ENCODE data around the gene GPAM.

Gene GPAM

DNA sequence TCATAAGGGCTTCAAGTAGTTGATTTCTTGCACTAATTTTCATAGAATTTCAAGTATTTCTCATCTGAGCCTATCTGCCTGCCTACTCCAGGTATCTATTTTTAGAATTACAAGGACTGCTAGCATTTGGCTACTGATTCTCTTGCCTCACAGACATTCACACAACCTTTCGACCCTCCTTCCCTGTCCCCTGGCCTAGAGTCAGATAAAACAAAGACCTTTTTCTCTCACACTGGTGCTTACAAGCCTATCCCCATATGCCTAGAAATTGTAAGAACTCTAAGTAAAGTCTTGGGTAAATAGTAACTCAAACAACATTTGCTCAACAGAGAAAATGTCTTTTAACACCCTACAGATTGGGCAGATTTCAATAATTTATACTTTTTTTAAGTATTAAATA lies 6.3 kb downstream of the GPAM start:
- DNase-seq: no peak

GRCh38 chr10:112176543-112176942 lies 7.0 kb downstream of the GPAM start:
- DNase-seq: no peak

GRCh38 chr10:112175409-112175808 lies 8.2 kb downstream of the GPAM start:
- DNase-seq: no peak

DNA sequence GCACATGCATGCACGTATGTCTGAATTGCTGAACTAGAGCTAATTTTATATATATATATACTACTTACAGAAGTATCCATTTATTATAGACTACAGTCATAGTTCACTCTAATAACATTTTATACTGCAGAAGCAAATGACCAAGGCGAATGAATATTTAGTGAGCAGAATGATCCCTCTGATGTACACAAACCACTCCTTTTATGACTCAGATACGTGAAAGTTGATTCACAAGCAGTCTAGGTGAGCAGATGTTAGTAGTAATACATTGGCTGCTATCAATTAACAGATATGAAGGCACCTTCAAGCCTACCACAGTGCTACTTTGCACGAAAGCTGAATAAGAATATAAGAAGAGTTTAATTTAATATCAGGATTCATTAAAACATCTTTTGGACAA lies 10.4 kb downstream of the GPAM start:
- DNase-seq: no peak

DNA sequence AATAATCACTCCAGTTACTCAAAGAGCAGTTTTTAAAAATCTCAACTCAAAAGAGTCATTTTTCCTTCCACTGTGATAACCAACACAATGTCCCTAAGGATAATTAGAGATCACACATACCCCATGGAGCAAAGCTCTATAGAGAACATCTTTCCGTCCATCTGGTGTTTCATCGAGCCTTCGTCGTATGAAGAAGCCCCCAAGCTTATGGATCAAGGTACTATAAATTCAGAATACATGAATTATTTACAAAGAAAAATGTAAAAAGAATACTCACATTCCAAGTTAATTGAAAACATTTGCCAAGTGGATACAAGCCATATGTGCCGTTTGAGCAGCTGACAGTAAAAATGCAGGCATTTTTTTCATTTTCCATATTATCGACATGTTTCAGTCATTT lies 14.8 kb downstream of the GPAM start:
- no peak for DNase-seq

DNA sequence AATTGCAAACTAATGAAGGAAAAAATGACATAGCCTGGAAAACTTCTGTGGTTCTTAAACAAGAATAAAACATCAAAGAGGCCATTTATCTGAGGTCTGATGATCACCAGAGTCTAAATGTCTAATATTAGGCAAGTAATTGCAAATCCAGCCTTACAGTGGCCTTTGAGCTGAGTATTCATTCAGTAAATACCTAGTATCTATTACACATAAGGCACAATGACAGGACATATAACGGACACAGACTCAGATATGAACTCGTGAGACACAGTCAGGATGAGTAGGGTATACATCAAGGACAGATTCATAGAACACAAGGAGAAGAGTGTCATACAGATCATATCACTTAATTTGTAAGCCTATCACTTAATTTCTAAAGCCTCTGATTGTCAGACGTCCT lies 16.8 kb downstream of the GPAM start:
- DNase-seq: no peak

GRCh38 chr10:112161757-112162518 lies 21.6 kb downstream of the GPAM start:
- no peak for DNase-seq

- DNase-seq: no peak
Measured at GRCh38 chr10:112160834-112161233, 22.7 kb downstream of the GPAM start.

DNA sequence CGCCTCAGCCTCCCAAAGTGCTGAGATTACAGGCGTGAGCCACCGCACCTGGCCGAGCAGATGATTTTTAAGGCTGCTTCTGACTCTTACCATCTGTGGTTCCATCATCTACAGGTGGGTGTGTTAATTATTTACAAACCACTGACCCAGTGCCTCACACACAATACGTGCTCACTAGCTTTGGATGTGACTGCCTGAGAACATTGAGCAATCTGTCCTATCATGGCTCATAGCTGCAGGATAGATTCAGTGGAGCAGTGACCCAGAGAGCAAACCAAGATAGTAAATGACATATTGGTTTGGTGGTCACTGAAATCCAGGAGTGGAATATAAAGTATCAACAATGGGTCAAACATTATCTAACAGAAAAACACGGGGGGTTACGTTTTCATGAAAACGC lies 24.1 kb downstream of the GPAM start:
- DNase-seq: no peak

DNA sequence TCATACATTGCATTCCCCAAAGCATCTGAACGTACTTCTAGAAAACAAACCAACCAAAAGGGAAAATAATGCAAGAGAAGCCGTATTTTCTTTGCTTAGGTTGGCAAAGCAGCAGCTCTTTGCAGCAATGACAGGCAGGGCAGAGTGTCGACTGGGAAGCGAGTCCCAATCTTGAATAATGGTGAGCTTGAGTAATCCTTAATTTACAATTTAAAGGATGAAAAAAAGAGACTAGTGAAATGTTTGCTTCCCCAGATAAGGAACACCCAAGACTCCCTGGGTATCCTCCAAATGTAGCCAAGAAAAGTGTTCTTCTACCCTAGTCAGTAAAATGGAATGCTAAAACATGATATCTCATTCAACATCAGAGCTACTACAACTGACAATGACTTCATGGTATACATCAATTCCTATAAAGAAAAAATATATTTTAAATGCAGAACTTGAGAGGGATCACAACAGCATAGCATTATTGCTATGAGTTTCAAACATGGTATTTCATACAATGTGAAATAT lies 32.0 kb downstream of the GPAM start:
- no peak for DNase-seq

- no peak for DNase-seq
Measured at GRCh38 chr10:112148331-112148730, 35.2 kb downstream of the GPAM start.

- DNase-seq: no peak
Measured at GRCh38 chr10:112146799-112147198, 36.8 kb downstream of the GPAM start.

DNA sequence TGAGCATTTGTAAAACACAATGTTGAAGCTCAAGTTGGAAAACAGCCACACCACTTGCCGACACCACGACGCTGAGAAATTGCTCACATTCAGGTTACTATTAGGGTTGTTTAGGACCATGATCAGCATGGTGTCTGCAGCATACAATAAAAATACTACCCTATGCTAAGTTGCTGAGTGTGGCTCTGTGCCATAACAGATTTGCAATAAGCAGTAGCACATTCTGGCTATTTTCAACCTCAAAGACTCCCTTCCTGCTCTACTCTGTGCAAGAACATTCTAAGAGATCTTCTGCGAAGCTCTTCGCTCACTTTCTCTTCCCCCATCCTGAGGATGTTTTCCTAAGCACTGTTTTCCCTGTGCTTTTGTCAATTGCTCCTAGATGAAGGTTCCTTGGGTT lies 38.3 kb downstream of the GPAM start:
- no peak for DNase-seq

- no peak for DNase-seq
Measured at GRCh38 chr10:112143420-112143819, 40.1 kb downstream of the GPAM start.

DNA sequence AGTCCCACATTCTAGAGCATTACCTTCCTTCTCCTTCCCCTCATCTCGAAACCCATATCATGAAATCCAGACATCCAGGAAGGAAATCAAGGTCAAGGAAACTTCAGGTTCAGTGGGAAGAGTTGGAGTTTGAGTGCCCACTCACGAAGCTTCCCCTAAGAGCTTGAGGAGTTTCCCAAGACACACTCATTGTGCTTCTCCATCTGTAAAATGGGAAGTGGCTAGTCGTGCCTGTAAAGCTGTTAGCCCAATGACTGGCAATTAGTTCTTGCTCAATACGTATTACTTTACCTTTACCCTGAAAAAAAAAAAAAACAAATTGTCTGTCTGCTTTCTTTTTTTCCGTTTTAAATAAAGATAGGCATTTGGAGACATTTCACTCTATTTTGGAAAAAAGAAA lies 42.3 kb downstream of the GPAM start:
- DNase-seq: no peak

GRCh38 chr10:112140110-112140970 lies 43.2 kb downstream of the GPAM start:
- DNase-seq: peak; percentile 68

- DNase-seq: no peak
Measured at GRCh38 chr10:112139176-112139575, 44.4 kb downstream of the GPAM start.

DNA sequence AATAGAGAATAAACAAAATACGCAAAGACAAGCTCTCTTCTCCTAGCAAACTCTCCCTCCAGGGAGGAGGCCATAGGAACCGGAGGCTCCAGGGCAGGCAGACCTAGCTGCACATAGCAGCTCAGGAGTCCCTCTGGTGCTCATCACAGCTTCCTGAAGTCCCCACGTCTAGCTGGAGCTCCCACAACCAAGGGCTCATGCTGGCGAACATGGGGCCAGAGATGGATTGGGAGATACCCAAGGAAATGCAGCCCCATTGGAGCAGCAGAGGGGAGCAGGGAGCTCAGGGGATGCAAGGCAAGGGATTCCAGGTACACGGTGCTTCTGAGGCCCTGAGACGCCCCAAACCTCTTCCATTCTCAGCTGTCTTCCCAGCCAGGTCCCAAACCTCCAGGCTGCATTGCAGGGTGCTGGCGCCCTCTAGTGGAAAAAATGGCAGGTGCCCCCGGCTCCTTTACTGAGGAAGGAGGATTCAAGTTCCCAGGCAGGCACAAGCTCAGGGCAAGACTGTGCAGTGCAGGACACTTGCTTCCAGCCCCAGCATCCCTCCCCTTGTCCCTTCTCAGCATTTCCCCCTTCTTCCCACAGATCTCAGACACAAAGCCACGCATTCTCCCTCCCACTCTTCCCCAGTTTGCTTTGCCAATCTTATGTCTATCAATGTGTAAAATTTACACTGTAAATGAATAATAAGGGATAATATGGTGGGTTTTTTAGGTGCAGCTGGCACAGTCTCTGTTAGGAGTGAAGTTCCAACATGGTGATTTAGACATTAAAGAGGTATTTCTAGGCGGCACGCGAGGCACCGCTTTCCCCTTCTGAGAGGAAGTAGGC lies 46.2 kb downstream of the GPAM start:
- DNase-seq: peak; percentile 67

GRCh38 chr10:112136486-112137153 lies 46.9 kb downstream of the GPAM start:
- no peak for DNase-seq

GRCh38 chr10:112135604-112136003 lies 48.0 kb downstream of the GPAM start:
- no peak for DNase-seq

- no peak for DNase-seq
Measured at GRCh38 chr10:112132435-112132834, 51.1 kb downstream of the GPAM start.

GRCh38 chr10:112131996-112132395 lies 51.6 kb downstream of the GPAM start:
- DNase-seq: no peak

DNA sequence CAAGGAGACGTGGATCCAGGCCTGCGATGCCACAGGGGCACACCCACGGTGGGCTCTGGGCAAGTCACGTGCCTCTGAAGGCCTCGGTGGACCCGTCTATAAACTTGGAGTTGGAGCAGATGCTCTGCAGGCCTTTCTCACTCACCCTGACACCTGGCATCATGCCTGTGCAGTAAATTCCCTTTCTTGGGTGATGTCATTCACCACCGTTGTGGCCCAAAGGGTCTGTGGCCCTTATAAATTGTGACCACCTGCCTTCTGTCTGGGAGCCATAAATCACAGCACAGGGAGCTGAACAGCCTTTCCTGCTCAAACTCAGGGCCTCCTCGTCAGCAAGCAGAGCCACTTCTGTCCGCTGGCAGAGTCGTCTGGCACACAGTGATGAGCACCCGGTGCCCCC lies 52.2 kb downstream of the GPAM start:
- DNase-seq: no peak

Measured in activated CD4-positive, CD25-positive, alpha-beta regulatory T cell treated with anti-CD3 and anti-CD28 coated beads, Interleukin-2, amount 50 U/mL, for 72 hours (primary cell).